Mononuclear cell (primary cell): Measurements from ENCODE around the gene LRRC15. TPM values are rescaled to one million over a fixed set of nuclear protein-coding genes. Genes with fewer than 3 reads are reported as not detected.

ENCODE experiments used
- H3K27me3 ChIP-seq: 2 replicates; pipeline ENCODE4 v1.6.0; 2011; ENCODE audit warnings: low read length, control low read depth; ENCODE audit not compliant: insufficient read depth
- H3K4me1 ChIP-seq: 2 replicates; pipeline ENCODE4 v1.5.1; 2011; ENCODE audit warnings: mild to moderate bottlenecking, low read length, control low read depth; ENCODE audit not compliant: insufficient read depth
- H3K4me3 ChIP-seq: 2 replicates; pipeline ENCODE4 v1.5.1; 2011; ENCODE audit warnings: mild to moderate bottlenecking, low read length, moderate library complexity
- H3K9me3 ChIP-seq: 2 replicates; pipeline ENCODE4 v1.5.1; 2011; ENCODE audit warnings: low read depth, mild to moderate bottlenecking, control low read depth, low read length
- total RNA-seq: library from RNA; depleted of rRNA; stranded (reverse); fragments of >200 nt; gene quantifications from one replicate; pipeline ENCODE4 v1.2.3, GENCODE V29; 2012

The LRRC15 gene
- total RNA-seq, 1 donor = 0.10 TPM

- Histone ChIP-seq H3K9me3 (no peaks in the 10 kb centered on the region), H3K4me1 (peaks cover 18% of the 10 kb centered on the region), H3K4me3 (no peak overlapping the region), H3K27me3 (peaks cover 19% of the 10 kb centered on the region)
These were observed 23.0 kb upstream of the LRRC15 start for GRCh38 chr3:194392576-194392975.

DNA sequence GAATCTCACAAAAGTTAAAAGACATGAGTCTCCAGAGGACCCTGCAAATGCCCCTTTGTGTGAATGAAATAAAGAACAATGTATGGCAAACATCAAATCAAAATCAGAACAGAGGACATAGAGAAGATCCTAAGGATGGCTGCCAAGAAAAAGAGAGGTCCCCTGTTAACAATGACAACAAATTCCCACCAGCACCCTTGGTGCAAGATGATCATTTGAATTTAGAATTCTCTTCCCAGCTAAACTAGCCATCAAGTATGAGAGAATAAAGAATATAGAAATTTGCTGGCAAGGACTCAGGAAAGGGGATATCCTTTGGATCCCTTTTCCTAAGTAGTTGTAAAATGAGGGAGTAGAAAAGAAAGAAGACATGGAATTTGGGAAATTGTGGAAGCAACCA lies 21.3 kb upstream of the LRRC15 start:
- Histone ChIP-seq H3K4me3 (no peak overlapping the region), H3K27me3 (peaks cover 5% of the 10 kb centered on the region), H3K4me1 (peaks cover 2% of the 10 kb centered on the region), H3K9me3 (no peaks in the 10 kb centered on the region)

GRCh38 chr3:194389269-194389668 lies 19.7 kb upstream of the LRRC15 start:
- H3K27me3 ChIP-seq = peaks cover 5% of the 10 kb centered on the region
- H3K4me1 ChIP-seq = no peaks in the 10 kb centered on the region
- no peaks in the 10 kb centered on the region for H3K9me3 ChIP-seq
- no peak overlapping the region for H3K4me3 ChIP-seq

DNA sequence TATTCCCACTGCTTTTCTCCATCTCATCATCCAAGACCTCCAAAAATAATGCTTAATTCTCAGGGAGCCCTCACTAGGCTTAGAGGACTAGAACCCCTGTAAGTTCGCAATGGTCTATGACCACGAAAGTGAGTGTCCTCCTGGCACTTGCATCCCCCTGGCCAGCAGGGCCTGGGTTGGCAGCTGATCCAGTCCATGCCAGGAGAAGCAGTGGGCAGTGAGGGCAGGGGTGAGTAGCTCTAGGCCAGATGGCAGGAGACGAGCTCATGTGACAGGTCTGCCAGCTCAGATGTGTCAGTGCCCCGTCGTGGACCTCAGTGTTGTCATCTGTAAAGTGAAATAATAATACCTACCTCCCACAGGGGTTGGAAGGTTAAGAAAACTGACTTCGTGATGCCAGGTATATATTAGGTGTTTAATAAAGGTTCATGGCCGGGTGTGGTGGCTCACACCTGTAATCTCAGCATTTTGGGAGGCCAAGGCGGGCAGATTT lies 18.4 kb upstream of the LRRC15 start:
- Histone ChIP-seq H3K9me3 (no peaks in the 10 kb centered on the region), H3K27me3 (peaks cover 5% of the 10 kb centered on the region), H3K4me1 (no peaks in the 10 kb centered on the region), H3K4me3 (no peak overlapping the region)

DNA sequence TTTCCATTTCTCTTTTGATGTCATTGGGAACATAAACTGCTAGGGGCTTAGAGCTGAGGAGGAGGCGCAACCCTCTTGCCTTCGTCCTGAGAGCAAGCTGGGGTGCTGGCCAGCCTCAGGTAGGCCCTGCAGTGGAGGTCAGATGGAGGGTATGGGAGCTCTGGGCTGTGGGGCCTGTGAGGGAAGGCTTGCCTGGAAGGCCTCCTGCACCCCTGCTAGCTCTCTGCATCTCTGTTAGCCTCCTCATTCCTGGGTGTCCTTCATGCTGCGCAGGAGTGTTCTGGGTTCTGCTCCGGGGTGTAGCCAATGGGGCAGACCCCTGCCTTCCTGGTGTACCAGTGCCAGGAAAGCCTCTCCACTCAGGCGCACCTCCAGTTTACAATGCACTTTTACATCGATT lies 17.7 kb upstream of the LRRC15 start:
- Histone ChIP-seq H3K4me3 (no peak overlapping the region), H3K27me3 (peaks cover 2% of the 10 kb centered on the region), H3K9me3 (no peaks in the 10 kb centered on the region), H3K4me1 (no peaks in the 10 kb centered on the region)

DNA sequence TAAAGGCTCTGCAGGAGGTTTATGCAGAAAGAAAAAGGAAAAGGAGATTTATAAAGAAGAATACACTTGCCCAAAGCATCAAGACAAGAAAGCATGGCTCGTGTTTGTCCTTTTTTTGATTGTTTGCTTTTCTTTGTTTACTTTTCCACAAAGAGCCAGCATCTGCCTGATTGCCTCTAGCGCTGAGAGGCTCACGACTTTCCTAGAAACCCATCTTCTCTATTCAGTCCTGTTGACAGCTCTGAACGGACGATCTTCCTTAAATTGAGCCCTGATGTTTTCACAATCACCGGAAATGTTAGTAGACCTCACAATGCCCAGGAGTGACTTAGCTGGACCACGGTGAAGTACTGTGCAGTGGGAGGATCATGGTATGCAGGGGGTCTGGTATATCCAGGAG lies 17.1 kb upstream of the LRRC15 start:
- peaks cover 2% of the 10 kb centered on the region for H3K27me3 ChIP-seq
- H3K4me3 ChIP-seq = no peak overlapping the region
- no peaks in the 10 kb centered on the region for H3K9me3 ChIP-seq
- H3K4me1 ChIP-seq = no peaks in the 10 kb centered on the region

DNA sequence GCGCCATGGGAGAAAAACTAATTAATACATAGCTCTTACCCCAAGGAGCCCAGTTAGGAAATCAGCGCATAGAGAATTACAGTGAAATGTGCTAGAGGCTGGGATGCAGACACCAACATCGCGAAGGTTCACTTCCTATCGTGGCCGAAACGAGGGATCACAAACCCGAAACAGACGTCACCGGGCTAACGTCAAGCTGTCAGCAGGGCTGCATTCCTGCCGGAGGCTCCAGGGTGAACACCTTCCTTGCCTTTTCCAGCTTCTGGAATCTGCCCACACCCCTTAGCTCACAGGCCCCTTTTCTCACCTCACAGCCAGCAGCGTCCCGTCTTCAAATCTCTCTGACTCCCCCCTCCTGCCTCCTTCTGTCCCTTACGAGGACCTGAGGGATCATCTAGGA lies 16.5 kb upstream of the LRRC15 start:
- Histone ChIP-seq H3K4me1 (no peaks in the 10 kb centered on the region), H3K4me3 (no peak overlapping the region), H3K9me3 (no peaks in the 10 kb centered on the region), H3K27me3 (peaks cover 2% of the 10 kb centered on the region)

DNA sequence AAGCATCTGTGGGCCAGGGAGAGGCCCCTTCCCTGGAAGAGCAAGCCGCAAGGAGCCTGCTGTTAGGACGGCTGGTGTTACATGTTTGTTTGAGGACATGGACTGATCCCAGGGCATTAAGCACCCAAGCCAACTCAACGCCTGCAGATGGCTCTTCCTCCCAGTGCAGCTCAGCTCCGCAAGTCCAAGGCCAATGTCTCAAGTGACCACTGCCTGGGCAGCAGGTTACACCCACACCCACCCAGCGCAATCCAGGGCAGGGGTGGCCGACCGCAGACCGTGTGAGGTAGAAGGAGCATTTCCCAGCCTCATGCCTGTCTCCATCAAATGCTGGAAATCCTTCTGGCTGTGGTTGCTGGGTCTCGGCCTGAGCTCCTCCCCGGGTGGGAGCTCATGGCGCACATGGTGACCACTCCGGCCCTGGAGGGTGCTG lies 15.0 kb upstream of the LRRC15 start:
- no peaks in the 10 kb centered on the region for H3K27me3 ChIP-seq
- no peaks in the 10 kb centered on the region for H3K4me1 ChIP-seq
- H3K4me3 ChIP-seq = no peak overlapping the region
- H3K9me3 ChIP-seq = no peaks in the 10 kb centered on the region

GRCh38 chr3:194384156-194384555 lies 14.6 kb upstream of the LRRC15 start:
- Histone ChIP-seq H3K4me3 (no peak overlapping the region), H3K4me1 (no peaks in the 10 kb centered on the region), H3K27me3 (no peaks in the 10 kb centered on the region), H3K9me3 (no peaks in the 10 kb centered on the region)

DNA sequence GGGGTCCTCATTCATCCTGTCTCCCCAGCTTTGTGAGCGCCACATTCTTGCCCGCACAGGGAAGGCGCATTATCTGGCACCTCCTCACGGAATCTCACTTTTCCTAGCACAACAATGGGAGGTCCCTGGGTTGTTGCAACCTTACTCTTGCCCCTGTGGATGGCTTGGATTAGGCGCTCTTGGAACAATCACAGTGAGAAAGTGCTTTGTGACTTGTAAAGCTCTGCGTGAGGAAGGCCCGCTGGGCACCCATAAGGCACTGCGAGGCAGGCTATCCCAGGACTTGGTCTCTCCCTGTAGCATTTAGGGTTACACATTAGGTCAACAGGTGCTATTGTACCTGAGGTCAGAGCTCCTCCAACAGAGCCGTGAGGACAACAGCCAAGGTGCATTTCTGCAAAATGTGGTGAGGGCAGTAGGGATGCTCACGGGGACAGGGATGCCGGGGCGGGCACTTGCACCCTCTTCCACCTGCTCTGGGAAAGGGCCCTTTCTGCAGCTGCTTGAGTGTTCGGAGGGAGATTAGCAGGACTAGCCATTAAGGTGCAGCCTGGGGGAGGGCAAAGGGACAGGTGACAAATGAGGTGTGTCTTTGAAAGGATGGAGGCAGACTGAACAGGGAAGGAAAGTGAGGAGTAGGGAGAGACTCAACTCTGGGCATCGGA lies 13.9 kb upstream of the LRRC15 start:
- Histone ChIP-seq H3K9me3 (no peaks in the 10 kb centered on the region), H3K4me3 (no peak overlapping the region), H3K27me3 (no peaks in the 10 kb centered on the region), H3K4me1 (no peaks in the 10 kb centered on the region)

GRCh38 chr3:194382892-194383223 lies 13.3 kb upstream of the LRRC15 start:
- H3K4me3 ChIP-seq = no peak overlapping the region
- H3K4me1 ChIP-seq = no peaks in the 10 kb centered on the region
- no peaks in the 10 kb centered on the region for H3K9me3 ChIP-seq
- H3K27me3 ChIP-seq = no peaks in the 10 kb centered on the region

GRCh38 chr3:194382196-194382891 lies 12.8 kb upstream of the LRRC15 start:
- no peaks in the 10 kb centered on the region for H3K4me1 ChIP-seq
- H3K27me3 ChIP-seq = no peaks in the 10 kb centered on the region
- H3K4me3 ChIP-seq = no peak overlapping the region
- H3K9me3 ChIP-seq = no peaks in the 10 kb centered on the region

- H3K27me3 ChIP-seq = no peaks in the 10 kb centered on the region
- no peak overlapping the region for H3K4me3 ChIP-seq
- H3K9me3 ChIP-seq = no peaks in the 10 kb centered on the region
- H3K4me1 ChIP-seq = no peaks in the 10 kb centered on the region
These were observed 11.9 kb upstream of the LRRC15 start for GRCh38 chr3:194381460-194381875.

GRCh38 chr3:194380326-194380725 lies 10.8 kb upstream of the LRRC15 start:
- Histone ChIP-seq H3K9me3 (no peaks in the 10 kb centered on the region), H3K27me3 (no peaks in the 10 kb centered on the region), H3K4me3 (no peak overlapping the region), H3K4me1 (no peaks in the 10 kb centered on the region)

DNA sequence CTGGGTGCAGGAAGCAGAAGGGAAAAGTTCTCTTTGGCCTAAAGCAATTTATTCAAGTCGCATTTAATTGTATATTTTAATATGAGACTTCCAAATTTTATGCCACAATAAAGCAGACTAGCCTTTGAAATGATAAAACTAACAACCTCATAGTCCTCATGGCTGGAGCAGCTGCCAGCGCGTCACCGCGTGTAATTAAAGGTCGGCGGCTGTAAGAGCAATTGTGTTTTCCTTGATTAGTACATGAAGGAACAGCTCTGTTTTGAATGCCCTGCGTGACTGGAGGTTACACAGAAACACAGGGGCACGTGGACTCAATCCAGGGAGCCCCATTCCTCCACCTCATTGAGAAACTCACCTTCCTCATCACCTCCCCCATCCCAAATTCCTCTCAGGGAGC lies 10.1 kb upstream of the LRRC15 start:
- Histone ChIP-seq H3K27me3 (no peaks in the 10 kb centered on the region), H3K4me1 (no peaks in the 10 kb centered on the region), H3K9me3 (no peaks in the 10 kb centered on the region), H3K4me3 (no peak overlapping the region)

- Histone ChIP-seq H3K9me3 (no peaks in the 10 kb centered on the region), H3K27me3 (no peaks in the 10 kb centered on the region), H3K4me3 (no peak overlapping the region), H3K4me1 (no peaks in the 10 kb centered on the region)
These were observed 9.7 kb upstream of the LRRC15 start for GRCh38 chr3:194379231-194379630.
